Stimulated activated CD4-positive, alpha-beta T cell treated with anti-CD3 and anti-CD28 coated beads, Interleukin-12 subunit alpha, Interleukin-12 subunit beta, amount 100 ng/mL, for 48 hours (primary cell): Measurements from ENCODE around the gene TREH.

Source experiments
- DNase-seq, 3 donors: peaks; one replicate each; pipeline ENCODE4 v3.0.0-alpha.2; 2020; ENCODE audit warnings: low read depth in 2 of 3, low spot score in 1 of 3

The TREH gene

DNA sequence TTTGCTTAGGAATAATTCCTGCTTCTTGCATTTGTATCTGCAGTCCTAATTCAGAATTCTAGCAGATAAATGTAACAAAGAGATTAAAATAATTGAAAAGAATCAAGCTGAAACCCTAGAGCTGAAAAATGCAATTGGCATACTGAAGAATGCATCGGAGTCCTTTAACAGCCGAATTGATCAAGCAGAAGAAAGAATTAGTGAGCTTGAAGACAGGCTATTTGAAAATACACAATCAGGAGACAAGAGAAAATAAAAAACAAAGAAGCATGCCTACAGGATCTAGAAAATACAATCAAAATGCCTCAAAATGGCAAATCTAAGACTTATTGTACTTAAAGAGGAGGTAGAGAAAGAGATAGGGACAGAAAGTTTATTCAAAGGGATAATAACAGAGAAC lies 8.2 kb downstream of the TREH start:
- no peak for DNase-seq

DNA sequence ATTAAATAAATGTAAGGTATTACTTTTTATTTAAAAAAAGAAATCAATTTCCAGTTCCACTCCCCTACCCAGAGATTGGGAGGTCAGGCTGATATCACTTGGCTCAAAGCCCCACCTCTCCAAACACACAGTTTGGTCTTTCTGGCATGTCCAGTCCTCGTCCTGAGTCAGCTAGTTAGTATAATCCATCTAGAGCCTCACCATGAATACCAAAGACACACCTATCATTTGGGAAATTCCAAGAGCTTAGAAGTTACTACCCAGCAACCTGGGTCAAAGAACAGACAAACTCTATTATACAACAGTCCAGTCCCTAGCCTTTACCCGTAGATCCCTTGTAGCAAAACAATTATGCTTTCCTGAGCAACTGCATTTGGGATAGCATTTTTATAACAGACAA lies 9.4 kb downstream of the TREH start:
- DNase-seq = no peak

DNA sequence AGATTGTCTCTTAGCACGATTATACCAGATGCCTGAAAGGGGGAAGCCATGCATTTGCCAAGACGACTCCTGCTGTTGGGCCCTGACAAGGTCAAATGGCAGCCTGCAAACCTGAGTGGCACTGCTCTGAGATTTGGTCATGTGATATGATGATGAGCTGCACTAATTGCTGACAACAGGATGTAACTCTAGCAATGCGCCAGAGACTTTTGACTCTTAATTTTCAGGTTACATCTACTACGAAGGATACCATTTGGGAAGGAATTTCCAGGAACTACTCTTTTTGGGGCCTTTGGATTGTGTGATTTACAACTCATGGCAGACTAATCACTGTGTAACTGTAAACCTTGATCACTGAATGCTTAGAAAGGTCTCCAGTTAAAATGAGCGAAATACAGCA lies 13.1 kb downstream of the TREH start:
- no peak for DNase-seq

DNA sequence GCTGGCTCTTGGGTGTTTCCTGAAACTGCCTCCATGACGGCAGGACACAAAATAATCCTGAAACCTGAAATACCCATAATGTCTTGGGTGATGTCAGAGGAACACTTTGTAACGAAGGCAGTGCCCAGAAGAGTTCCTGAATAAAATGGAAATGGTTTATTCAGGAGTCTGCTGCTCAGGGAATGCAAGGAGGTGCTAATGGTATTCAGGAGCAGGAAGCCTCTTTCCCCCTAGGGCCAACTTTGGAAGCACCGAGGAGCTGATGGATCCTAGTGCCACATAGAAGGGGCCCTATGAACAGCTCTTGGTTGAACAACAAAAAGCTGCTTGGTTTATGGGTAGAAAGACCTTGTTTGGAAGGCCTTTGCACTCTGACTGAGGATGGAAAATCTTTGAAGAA lies 15.5 kb downstream of the TREH start:
- no peak for DNase-seq

- no peak for DNase-seq
Measured at GRCh38 chr11:118663381-118663780, 16.1 kb downstream of the TREH start.

- no peak for DNase-seq
Measured at GRCh38 chr11:118662401-118663271, 16.8 kb downstream of the TREH start.

GRCh38 chr11:118661425-118662301 lies 17.8 kb downstream of the TREH start:
- no peak for DNase-seq

- no peak for DNase-seq
Measured at GRCh38 chr11:118660681-118661424, 18.6 kb downstream of the TREH start.

DNA sequence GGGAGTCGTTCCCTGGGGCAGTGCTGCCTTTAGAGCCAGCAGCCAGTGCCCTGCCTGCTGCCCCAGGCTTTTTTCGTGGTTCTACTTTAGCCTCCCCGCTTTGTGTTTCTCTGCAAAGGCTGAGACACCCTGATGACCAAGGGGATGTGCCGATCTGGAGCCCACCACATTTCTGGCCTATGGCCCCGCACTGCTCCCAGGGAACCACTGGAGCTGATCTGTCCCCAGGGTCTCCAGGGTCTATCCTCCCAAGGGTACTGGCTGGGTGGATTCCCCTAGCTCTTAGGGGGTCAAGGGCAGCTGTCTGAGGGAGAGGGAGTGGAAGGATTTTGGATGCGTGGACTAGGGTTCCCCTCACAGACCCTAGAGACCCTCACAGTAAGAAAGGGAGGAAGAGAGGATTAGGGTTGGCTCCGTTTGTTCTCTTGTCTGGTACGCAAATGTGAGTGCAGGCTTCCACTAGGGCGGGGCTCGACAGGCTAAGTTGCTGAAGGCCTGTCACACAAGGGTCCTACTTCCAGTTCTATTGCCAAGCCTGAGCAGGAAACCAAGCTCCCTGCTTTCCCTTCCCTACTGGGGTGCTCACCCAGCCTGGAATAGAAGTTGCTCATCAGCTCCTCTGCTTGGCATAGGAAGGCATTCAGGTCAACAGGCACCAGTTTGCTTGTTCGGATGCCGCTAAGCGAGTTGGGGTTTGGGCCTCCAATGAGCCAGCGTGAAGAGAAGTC lies 19.3 kb downstream of the TREH start:
- no peak for DNase-seq

GRCh38 chr11:118659314-118659952 lies 20.0 kb downstream of the TREH start:
- peak; percentile 87 to 98 (median 87) for DNase-seq

DNA sequence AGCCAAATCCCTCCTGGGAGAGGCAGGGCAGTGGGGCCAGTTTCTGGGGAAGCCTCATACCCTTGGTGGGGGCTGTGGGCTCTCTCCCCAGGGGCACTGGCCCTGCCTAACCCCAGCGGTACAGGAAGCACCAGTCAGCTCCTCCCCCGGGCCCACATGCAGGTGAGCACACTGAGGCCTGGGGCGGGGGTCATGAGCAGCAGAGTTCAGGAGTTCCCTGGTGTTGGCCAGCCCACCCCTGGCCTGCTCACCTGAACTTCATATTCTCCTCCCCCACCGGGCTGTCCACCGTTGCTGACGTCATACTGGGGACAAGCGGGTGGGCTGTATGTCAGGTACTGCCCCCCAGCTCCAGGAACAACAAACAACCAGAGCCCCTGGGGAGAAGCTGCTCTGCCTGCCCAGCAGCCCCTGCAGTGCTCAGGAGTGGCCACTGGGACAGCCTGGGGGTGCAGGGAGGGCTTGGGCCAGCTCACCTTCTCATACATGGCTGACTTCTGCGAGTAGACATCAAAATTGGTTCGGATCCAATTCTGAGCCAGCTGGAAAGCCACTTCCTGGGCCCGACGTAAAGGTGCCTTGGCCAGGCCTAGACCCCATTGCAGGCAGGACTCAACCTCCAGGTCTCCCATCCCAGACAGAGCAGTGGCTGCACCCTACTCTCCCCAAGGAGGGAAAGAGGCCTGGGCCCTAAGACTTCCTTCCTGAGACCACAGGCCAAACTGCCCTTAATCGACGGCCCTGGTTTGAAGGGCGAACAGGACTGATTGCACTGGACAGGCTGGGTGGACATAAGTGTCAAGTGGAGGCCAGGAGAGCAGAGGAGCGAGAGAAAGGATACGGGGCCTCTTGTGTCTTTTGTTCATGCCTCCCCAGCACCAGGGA lies 20.8 kb downstream of the TREH start:
- DNase-seq = no peak

GRCh38 chr11:118657709-118658428 lies 21.6 kb downstream of the TREH start:
- no peak for DNase-seq

DNA sequence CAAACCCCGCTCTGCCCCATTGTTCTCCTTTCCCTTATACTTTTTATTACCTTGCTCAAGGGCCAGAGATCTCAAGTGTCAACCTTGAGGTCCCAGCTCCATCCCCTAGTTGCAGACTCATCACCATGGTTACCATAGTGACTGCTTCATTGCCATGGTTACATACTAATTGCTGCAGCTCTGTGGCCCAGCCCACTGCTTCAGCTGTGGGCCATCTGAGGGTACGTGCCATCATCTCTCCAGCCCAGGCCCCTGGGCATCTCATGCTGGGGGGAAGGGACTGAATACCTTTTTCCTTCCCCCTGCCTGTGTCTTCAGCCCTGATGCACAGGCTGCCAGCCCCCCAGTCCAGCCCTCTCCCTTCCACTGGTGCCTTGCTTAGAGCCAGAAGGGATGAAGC lies 22.2 kb downstream of the TREH start:
- no peak for DNase-seq

GRCh38 chr11:118656563-118657165 lies 22.8 kb downstream of the TREH start:
- no peak for DNase-seq

DNA sequence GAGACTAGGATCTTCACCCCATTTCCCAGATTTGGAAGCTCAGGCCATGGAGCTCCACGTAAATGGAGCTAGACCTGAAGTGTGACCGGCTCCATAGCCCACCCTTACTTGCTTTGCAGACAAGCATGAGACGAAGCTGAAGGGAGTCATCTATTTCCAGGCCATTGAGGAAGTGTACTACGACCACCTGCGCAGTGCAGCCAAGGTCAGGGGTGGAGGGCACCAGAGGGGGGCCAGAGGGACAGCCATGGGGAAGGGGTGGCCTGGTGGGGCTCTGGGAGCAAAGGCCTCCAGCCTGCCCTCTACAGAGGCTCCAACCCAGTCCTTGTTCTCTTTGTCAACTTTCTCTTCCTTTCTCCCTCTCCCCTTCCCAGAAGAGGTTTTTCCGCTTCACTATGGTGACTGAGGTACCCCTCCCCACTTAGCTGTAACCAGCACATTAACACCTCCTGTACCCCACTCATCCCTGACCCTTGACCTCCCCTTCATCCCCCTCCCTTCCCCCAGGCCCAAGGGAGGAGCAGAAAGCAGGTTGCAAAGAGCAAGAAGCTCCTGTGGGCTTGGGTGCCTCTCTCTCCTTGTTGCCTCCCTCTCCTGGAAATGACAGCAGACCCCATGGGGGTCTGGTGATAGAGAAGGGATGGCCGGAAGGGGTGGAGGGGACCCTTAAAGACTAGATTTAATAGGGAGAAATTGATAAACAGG lies 23.8 kb downstream of the TREH start:
- no peak for DNase-seq

- DNase-seq = no peak
Measured at GRCh38 chr11:118653684-118654390, 25.6 kb downstream of the TREH start.

DNA sequence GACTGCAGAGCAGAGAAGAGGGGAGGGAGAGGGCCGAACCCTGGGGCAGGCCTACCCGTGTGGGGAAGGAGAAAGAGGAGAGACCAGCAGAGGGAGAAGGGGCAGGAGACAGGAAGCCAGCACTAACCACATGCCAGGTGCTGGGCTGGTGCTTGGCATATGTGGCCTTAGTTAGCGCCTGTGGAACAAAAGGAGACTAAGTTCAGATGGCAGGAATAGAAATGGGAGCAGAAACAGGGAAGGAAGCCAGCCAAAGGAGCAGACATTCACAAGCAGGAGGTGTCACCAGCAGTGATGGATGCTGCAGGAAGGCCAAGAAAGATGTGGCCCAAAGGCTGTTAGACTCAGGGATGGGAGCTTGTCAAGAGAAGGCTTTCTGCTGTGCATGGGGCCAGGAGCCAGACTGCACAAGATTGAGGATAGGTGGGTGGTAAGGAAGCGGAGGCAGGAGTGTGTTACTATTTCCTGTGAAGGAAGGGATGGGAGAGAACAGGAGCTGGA lies 26.7 kb downstream of the TREH start:
- DNase-seq = no peak
